HCT116 (cell line): ENCODE data around the gene RCOR1. TPM values are rescaled to one million over a fixed set of nuclear protein-coding genes. Genes with fewer than 3 reads are reported as not detected.

Source experiments
- ATAC-seq: fragments of 200-7000 bp; cut with Tn5 transposase; 2 replicates; pipeline ENCODE4 v1.9.1; 2020; ENCODE audit warnings: mild to moderate bottlenecking, moderate library complexity
- BruUV-seq: library from RNA; stranded (reverse); fragments of 400-500 nt; replicated peaks from 2 replicates; lab custom pipeline; 2021; lab: Mats Ljungman, UMichigan
- CTCF ChIA-PET: fragments of 300-600 bp; sonication (Branson Sonifier 250); formaldehyde crosslinking; loops from one replicate; lab custom pipeline; 2021; ENCODE audit warnings: antibody characterized with exemption; lab: Charles Lee
- POLR2A ChIA-PET: fragments of 300-600, 350-600 bp; sonication (Branson Sonifier 250); formaldehyde crosslinking; loops from one replicate; lab custom pipeline; 2021; ENCODE audit warnings: antibody characterized with exemption; lab: Charles Lee
- RAD21 ChIA-PET, 2 experiments: fragments of 300-600 bp; sonication (Branson Sonifier 250); formaldehyde crosslinking; loops; one replicate each; lab custom pipeline; 2023; ENCODE audit warnings: low total read pairs in 2 of 2; ENCODE audit not compliant: uncharacterized antibody in 2 of 2, unreplicated experiment in 2 of 2, low non-redundant PET in 1 of 2; lab: Charles Lee
- DNase-seq: peaks from one replicate; pipeline ENCODE4 v3.0.0-alpha.2; 2010; ENCODE audit warnings: low read depth, low spot score
- H2AFZ ChIP-seq: fragments of 200-600 bp; shearing (Covaris generic), sonication (generic); 2 replicates; pipeline ENCODE4 v1.6.1; 2017; ENCODE audit warnings: low read depth, mixed run types, mixed read lengths, antibody characterized with exemption, low read length; ENCODE audit not compliant: poor library complexity, severe bottlenecking
- H3K27ac ChIP-seq: 2 replicates; pipeline ENCODE4 v1.5.1; 2012; ENCODE audit warnings: low read depth, low read length
- H3K27me3 ChIP-seq: fragments of 200-600 bp; sonication (generic); 2 replicates; pipeline ENCODE4 v1.6.1; 2016; ENCODE audit warnings: mixed run types, low read length, mixed read lengths; ENCODE audit not compliant: insufficient read depth
- H3K36me3 ChIP-seq, 2 experiments: fragments of 200-500 bp in 1 of 2; fragments of 200-600 bp in 1 of 2; sonication (Bioruptor generic) in 1 of 2; sonication (generic) in 1 of 2; 2 replicates each; pipeline versions ENCODE4 v1.5.1 to v1.6.1; 2014 to 2016; ENCODE audit warnings: low read length in 2 of 2, inconsistent platforms in 1 of 2, mixed read lengths in 1 of 2, mixed run types in 1 of 2; ENCODE audit not compliant: insufficient read depth in 2 of 2, control insufficient read depth in 1 of 2
- H3K4me1 ChIP-seq, 2 experiments: fragments of 200-600 bp in 1 of 2; sonication (generic) in 1 of 2; 2 replicates each; pipeline versions ENCODE4 v1.5.1 to v1.6.1; 2012 to 2017; ENCODE audit warnings: low read length in 2 of 2, inconsistent platforms in 1 of 2, mild to moderate bottlenecking in 1 of 2, mixed read lengths in 1 of 2, mixed run types in 1 of 2, moderate library complexity in 1 of 2; ENCODE audit not compliant: insufficient read depth in 2 of 2, control insufficient read depth in 1 of 2
- H3K4me2 ChIP-seq: fragments of 200-600 bp; sonication (generic); 2 replicates; pipeline ENCODE4 v1.6.1; 2017; ENCODE audit warnings: mixed run types, low read length, mixed read lengths
- H3K4me3 ChIP-seq, 2 experiments: fragments of 200-600 bp in 1 of 2; sonication (generic) in 1 of 2; replicated peaks in 1 of 2; 2 replicates each; pipeline ENCODE4 v1.5.1; 2011 to 2016; ENCODE audit warnings: low read length in 2 of 2, control low read depth in 1 of 2, low read depth in 1 of 2, mild to moderate bottlenecking in 1 of 2, mixed read lengths in 1 of 2, mixed run types in 1 of 2
- H3K79me2 ChIP-seq: fragments of 200-600 bp; sonication (generic); 2 replicates; pipeline ENCODE4 v1.6.1; 2017; ENCODE audit warnings: mild to moderate bottlenecking, mixed run types, low read length, moderate library complexity, mixed read lengths; ENCODE audit not compliant: insufficient read depth
- H3K9ac ChIP-seq: fragments of 200-600 bp; sonication (generic); 2 replicates; pipeline ENCODE4 v1.6.1; 2016; ENCODE audit warnings: low read length, mixed read lengths
- H3K9me2 ChIP-seq: fragments of 200-600 bp; sonication (generic), shearing (Covaris generic); 2 replicates; pipeline ENCODE4 v1.6.1; 2017; ENCODE audit warnings: mixed run types, mild to moderate bottlenecking, moderate library complexity; ENCODE audit not compliant: insufficient read depth
- H3K9me3 ChIP-seq, 2 experiments: fragments of 200-500 bp in 1 of 2; fragments of 200-600 bp in 1 of 2; sonication (Bioruptor generic) in 1 of 2; sonication (generic) in 1 of 2; 2 replicates each; pipeline ENCODE4 v1.6.1; 2014 to 2017; ENCODE audit warnings: low read length in 2 of 2, mixed read lengths in 2 of 2, inconsistent platforms in 1 of 2, low read depth in 1 of 2, mild to moderate bottlenecking in 1 of 2, mixed run types in 1 of 2, moderate library complexity in 1 of 2; ENCODE audit not compliant: control insufficient read depth in 1 of 2, insufficient read depth in 1 of 2
- H4K20me1 ChIP-seq: fragments of 200-600 bp; sonication (generic), shearing (Covaris generic); 2 replicates; pipeline ENCODE4 v1.6.1; 2017; ENCODE audit warnings: mixed run types, mild to moderate bottlenecking, moderate library complexity; ENCODE audit not compliant: insufficient read depth
- ATF3 ChIP-seq: IDR thresholded peaks from 2 replicates; pipeline ENCODE4 v1.6.1; 2012
- CBX3 ChIP-seq: IDR thresholded peaks from 2 replicates; pipeline ENCODE4 v1.6.1; 2012; ENCODE audit warnings: low read depth
- CTCF ChIP-seq, 3 experiments: fragments of 200-600 bp in 1 of 3; sonication (generic) in 1 of 3; IDR thresholded peaks in 2 of 3; conservative IDR thresholded peaks in 1 of 3; 2 replicates each; pipeline ENCODE4 v1.5.1; 2012 to 2017; ENCODE audit warnings: low read depth in 2 of 3, low read length in 2 of 3, antibody characterized with exemption in 1 of 3, borderline replicate concordance in 1 of 3, control low read depth in 1 of 3, mild to moderate bottlenecking in 1 of 3, mixed read lengths in 1 of 3, mixed run types in 1 of 3, moderate library complexity in 1 of 3; ENCODE audit not compliant: insufficient read depth in 1 of 3
- ELF1 ChIP-seq: IDR thresholded peaks from 2 replicates; pipeline ENCODE4 v1.6.1; 2012; ENCODE audit warnings: low read depth, borderline replicate concordance
- EZH2 ChIP-seq: fragments of 200-600 bp; sonication (generic); IDR thresholded peaks from 2 replicates; pipeline ENCODE4 v1.6.1; 2017; ENCODE audit warnings: antibody characterized with exemption, mixed run types
- MAX ChIP-seq: IDR thresholded peaks from 2 replicates; pipeline ENCODE4 v1.6.1; 2012
- SP1 ChIP-seq: IDR thresholded peaks from 2 replicates; pipeline ENCODE4 v1.6.1; 2012; ENCODE audit warnings: low read depth
- SRF ChIP-seq: IDR thresholded peaks from 2 replicates; pipeline ENCODE4 v1.6.1; 2012; ENCODE audit warnings: low read depth
- ZBTB33 ChIP-seq: IDR thresholded peaks from 2 replicates; pipeline ENCODE4 v1.6.1; 2011; ENCODE audit warnings: mild to moderate bottlenecking, low read length, moderate library complexity; ENCODE audit not compliant: insufficient replicate concordance; ENCODE audit errors: extremely low read depth
- intact Hi-C: fragments of 100-400 bp; cut with micrococcal nuclease; formaldehyde crosslinking; loops from 2 replicates; pipeline ENCODE4 v1.10.0; 2022
- total RNA-seq: library from RNA; stranded (reverse); gene quantifications from one replicate; pipeline ENCODE4 v1.2.1, GENCODE V29; 2021; ENCODE audit not compliant: unreplicated experiment

Gene RCOR1
- total RNA-seq, 1 experiment from 2014 or later, result 30.7 TPM

GRCh38 chr14:102630405-102630804 lies 38.0 kb downstream of the RCOR1 start (continued):
- TF ChIP-seq ZBTB33 (no peak), SRF (no peak), EZH2 (no peak), MAX (no peak), CBX3 (no peak), CTCF (IDR thresholded peaks at IDR 0.05 in 2 of 3, conservative IDR thresholded peaks at IDR 0.05 in 1 of 3; ENCODE audit: borderline replicate concordance in 1 of 3, insufficient read depth in 1 of 3, low read depth in 2 of 3, low read length in 2 of 3) (no peak), ELF1 (no peak)

GRCh38 chr14:102630881-102631280 lies 38.4 kb downstream of the RCOR1 start:
- DNase-seq, result no peak
- intact Hi-C loops, result no loop called here
- Histone ChIP-seq H3K9me3 (no peaks in the 10 kb centered on the region), H3K27me3 (no peaks in the 10 kb centered on the region), H3K4me3 (no peak overlapping the region), H3K9ac (no peak overlapping the region), H3K4me1 (peaks cover 19 to 31% of the 10 kb centered on the region in 2 experiments; a peak in 3 of 4 replicates), H4K20me1 (peaks cover 6% of the 10 kb centered on the region; the same call in 1 of the 2 replicates), H2AFZ (no peak overlapping the region), H3K27ac (no peak overlapping the region), H3K79me2 (peaks cover 93% of the 10 kb centered on the region), H3K9me2 (no peaks in the 10 kb centered on the region), H3K36me3 (no peaks in the 10 kb centered on the region), H3K4me2 (no peak overlapping the region)
- ChIA-PET POLR2A (no interaction called here), RAD21 (no interaction called here), CTCF (no interaction called here)
- BruUV-seq, result no TSS peak
- ATAC-seq, result no peak
- TF ChIP-seq ATF3 (no peak), SP1 (no peak)
